Type B pancreatic cell (in vitro differentiated cells): ENCODE measurements around the gene RHOBTB3. TPM values are rescaled to one million over a fixed set of nuclear protein-coding genes. Genes with fewer than 3 reads are reported as not detected.

Source experiments
- DNase-seq: peaks from one replicate; pipeline ENCODE4 v3.0.0; 2021; ENCODE audit warnings: mixed read lengths; ENCODE audit not compliant: unreplicated experiment; ENCODE audit errors: extremely low spot score
- H3K27ac Mint-ChIP-seq: 2 replicates; pipeline ENCODE4 v1.8.0; 2021; ENCODE audit warnings: mild to moderate bottlenecking, mixed read lengths
- H3K27me3 Mint-ChIP-seq: 2 replicates; pipeline ENCODE4 v1.8.0; 2021; ENCODE audit warnings: mixed read lengths
- H3K36me3 Mint-ChIP-seq: 2 replicates; pipeline ENCODE4 v1.8.0; 2021; ENCODE audit warnings: mixed read lengths
- H3K4me1 Mint-ChIP-seq: one replicate; pipeline ENCODE4 v1.8.0; 2021; ENCODE audit warnings: mixed read lengths; ENCODE audit not compliant: unreplicated experiment
- H3K4me3 Mint-ChIP-seq: 2 replicates; pipeline ENCODE4 v1.8.0; 2021; ENCODE audit warnings: mild to moderate bottlenecking, mixed read lengths
- H3K9me3 Mint-ChIP-seq: 2 replicates; pipeline ENCODE4 v1.8.0; 2021; ENCODE audit warnings: mixed read lengths
- total RNA-seq: library from RNA; stranded (reverse); gene quantifications from 2 replicates; pipeline ENCODE4 v1.2.1, GENCODE V29; 2021; ENCODE audit warnings: low replicate concordance
- TF ChIP-seq, protein P1 (sequence below): fragments of 200-600 bp; sonication (generic); conservative IDR thresholded peaks from 2 replicates; pipeline ENCODE4 v1.5.0; 2021; ENCODE audit warnings: antibody characterized with exemption, mild to moderate bottlenecking

The RHOBTB3 gene
- total RNA-seq, 1 donor from 2014 or later: 76.3 TPM

DNA sequence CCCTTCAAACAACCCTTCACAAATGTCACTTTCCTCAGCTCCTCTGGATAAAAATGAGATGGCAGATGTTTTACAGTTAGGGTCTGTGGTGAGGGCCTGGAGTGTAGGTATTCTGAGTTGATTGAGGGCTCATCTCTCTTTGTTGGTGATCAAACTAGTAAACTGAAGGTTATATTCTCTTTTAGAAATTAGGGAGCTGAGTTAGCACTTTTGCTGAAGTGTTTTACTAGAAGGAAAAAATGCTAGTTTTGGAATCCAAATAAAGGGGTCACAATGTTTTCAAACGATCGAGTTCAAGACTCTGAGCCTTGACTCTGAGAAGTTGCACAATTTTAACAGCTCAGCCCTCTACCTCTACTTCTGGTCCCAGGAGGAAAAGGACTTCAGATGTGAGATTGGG lies 23.4 kb downstream of the RHOBTB3 start:
- DNase-seq: no peak
- no peaks in the 10 kb centered on the region for H3K9me3 Mint-ChIP-seq
- TF ChIP-seq, protein P1, sequence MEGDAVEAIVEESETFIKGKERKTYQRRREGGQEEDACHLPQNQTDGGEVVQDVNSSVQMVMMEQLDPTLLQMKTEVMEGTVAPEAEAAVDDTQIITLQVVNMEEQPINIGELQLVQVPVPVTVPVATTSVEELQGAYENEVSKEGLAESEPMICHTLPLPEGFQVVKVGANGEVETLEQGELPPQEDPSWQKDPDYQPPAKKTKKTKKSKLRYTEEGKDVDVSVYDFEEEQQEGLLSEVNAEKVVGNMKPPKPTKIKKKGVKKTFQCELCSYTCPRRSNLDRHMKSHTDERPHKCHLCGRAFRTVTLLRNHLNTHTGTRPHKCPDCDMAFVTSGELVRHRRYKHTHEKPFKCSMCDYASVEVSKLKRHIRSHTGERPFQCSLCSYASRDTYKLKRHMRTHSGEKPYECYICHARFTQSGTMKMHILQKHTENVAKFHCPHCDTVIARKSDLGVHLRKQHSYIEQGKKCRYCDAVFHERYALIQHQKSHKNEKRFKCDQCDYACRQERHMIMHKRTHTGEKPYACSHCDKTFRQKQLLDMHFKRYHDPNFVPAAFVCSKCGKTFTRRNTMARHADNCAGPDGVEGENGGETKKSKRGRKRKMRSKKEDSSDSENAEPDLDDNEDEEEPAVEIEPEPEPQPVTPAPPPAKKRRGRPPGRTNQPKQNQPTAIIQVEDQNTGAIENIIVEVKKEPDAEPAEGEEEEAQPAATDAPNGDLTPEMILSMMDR: no peak
- peaks cover 33% of the 10 kb centered on the region for H3K36me3 Mint-ChIP-seq
- H3K27me3 Mint-ChIP-seq: no peaks in the 10 kb centered on the region
- peaks cover 7% of the 10 kb centered on the region for H3K4me1 Mint-ChIP-seq
- H3K4me3 Mint-ChIP-seq: no peak overlapping the region
- H3K27ac Mint-ChIP-seq: no peak overlapping the region

DNA sequence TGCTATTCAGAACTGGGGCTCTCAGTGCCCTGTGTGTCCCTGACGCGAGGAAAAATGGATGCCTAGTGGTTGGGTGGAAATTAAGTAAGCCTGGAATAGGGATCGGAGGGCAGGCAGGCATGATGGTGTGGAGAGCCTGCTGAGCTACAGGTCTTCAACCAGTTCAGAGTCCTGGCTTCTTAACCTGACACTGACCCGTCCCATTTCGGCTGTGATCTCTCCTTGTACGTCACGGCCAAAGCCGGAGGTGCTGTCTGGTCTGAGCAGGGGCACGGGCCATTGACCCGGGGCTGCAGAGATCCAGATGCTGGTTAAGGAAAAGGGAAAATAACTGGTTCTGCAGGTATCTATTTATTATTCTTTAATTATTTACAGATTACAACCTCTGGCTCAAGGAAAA lies 27.9 kb downstream of the RHOBTB3 start:
- TF ChIP-seq, protein P1: no peak
- Mint-ChIP-seq H3K9me3 (no peaks in the 10 kb centered on the region), H3K4me3 (no peak overlapping the region), H3K27ac (no peak overlapping the region), H3K4me1 (peaks cover 22% of the 10 kb centered on the region), H3K36me3 (peaks cover 17% of the 10 kb centered on the region), H3K27me3 (no peaks in the 10 kb centered on the region)
- no peak for DNase-seq

DNA sequence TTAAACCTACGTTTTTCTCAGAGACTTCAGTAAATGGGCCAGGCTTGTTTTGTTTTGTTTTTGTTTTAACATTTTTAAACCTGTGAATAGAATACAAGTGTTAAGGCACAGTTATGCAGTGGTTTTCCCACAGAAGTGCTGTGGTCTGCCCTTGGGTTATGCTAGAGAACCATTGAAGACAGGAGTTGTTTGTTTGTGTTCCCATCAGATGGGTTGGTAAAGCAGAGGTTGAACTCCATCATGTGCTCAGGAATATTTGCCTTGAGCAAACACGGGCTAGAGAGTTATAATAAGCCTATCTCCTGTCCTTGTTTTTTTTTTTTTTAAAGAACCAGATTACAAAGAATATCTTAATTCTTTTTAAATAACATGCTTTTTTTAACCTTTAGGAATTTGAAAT lies 28.5 kb downstream of the RHOBTB3 start:
- H3K9me3 Mint-ChIP-seq: no peaks in the 10 kb centered on the region
- DNase-seq: no peak
- no peak overlapping the region for H3K4me3 Mint-ChIP-seq
- TF ChIP-seq, protein P1: no peak
- peaks cover 22% of the 10 kb centered on the region for H3K4me1 Mint-ChIP-seq
- no peaks in the 10 kb centered on the region for H3K27me3 Mint-ChIP-seq
- no peak overlapping the region for H3K27ac Mint-ChIP-seq
- peaks cover 16% of the 10 kb centered on the region for H3K36me3 Mint-ChIP-seq

DNA sequence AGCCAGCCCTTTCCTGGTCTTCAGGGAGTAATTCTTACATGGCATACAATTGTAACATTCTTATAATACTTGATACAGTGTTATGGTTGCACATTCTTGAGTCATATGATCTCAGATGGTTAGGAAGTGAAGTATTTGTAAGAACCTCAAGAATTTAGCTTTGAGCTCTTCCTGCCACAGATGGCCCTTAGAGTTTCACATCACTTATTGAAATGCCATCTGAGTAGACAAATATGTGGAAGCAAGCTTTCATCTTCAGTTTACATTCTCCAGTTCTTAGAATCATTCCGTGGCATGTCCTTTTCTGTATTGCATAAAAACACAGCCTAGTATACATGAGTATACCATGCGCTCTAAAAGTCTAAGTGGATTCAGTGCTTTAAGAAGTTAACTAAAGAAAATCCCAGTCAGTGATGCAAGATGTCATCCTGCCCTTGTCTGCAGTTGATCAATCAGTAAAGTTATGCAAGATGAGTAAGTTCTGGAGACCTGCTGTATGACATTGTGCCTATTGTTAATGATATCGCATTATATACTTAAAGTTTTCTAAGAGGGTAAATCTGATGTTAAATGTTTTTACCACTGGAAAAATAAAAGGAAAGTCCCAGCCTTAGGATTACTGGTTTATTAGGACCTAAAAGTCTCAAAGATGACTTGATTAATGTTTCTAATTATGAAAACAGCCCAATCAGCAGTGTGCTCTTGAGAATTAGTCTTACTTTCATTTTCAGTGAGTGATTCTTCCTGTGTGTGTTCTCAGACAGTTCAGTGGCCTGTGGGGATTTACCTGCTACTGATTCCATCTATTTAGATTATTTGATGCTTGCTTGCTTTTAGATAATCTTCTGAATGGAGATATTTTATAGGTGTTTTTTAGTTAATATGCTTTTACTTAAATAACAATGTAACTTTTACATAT lies 29.4 kb downstream of the RHOBTB3 start:
- Mint-ChIP-seq H3K27ac (peak overlapping the region; percentile 54), H3K36me3 (peaks cover 20% of the 10 kb centered on the region)

DNA sequence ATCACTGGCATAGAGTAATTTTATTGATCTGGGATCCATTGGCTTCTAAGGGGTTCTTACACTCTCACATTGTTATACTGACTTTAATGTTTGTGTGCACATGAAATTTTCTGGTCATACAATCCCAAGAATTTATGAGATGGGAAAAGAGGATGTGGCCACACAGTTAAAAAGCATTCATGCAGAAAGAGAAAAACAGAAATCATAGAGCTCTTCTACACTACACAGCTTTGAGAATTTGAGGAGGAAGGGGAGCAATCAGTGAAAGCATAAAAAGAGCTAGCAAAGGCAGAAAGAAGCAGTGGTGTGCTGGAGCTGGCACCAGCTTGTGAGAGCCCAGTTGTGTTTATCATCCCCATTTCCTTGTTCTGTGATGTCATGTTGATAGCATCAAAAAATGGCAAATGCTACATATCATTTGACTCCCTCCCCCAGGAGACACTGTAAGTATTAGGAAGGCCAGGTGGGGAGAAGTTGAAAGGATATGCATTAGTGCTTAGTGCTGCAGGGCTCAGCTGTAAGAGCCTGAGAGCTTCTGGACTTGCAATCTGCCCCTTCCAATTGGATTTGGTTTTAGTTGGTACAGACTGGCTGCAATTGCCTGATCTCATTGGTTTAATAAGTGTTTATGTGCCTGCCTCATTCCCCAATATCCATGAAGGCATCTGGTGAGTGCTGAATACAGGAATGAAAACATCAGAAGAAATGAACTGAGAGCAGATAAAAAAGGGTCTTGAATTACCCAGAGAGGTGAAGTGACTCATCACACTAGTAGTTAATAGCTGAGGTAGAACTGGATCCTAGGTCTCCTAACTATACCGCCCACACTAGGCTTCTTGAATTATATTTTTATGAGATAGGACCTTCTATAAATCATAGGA lies 30.9 kb downstream of the RHOBTB3 start:
- no peaks in the 10 kb centered on the region for H3K9me3 Mint-ChIP-seq
- no peak overlapping the region for H3K4me3 Mint-ChIP-seq
- H3K27ac Mint-ChIP-seq: no peak overlapping the region
- H3K36me3 Mint-ChIP-seq: peaks cover 15% of the 10 kb centered on the region
- no peak for DNase-seq
- H3K4me1 Mint-ChIP-seq: peaks cover 22% of the 10 kb centered on the region
- H3K27me3 Mint-ChIP-seq: no peaks in the 10 kb centered on the region
- TF ChIP-seq, protein P1: no peak

More for the DNA sequence above, 29.4 kb downstream of the RHOBTB3 start:
- Mint-ChIP-seq H3K4me3 (peak overlapping the region; percentile 5), H3K27me3 (no peaks in the 10 kb centered on the region), H3K4me1 (peaks cover 22% of the 10 kb centered on the region), H3K9me3 (no peaks in the 10 kb centered on the region)
- no peak for DNase-seq
- TF ChIP-seq, protein P1: no peak
